ENCODE measurements around the gene RBPMS2.

Gene RBPMS2

DNA sequence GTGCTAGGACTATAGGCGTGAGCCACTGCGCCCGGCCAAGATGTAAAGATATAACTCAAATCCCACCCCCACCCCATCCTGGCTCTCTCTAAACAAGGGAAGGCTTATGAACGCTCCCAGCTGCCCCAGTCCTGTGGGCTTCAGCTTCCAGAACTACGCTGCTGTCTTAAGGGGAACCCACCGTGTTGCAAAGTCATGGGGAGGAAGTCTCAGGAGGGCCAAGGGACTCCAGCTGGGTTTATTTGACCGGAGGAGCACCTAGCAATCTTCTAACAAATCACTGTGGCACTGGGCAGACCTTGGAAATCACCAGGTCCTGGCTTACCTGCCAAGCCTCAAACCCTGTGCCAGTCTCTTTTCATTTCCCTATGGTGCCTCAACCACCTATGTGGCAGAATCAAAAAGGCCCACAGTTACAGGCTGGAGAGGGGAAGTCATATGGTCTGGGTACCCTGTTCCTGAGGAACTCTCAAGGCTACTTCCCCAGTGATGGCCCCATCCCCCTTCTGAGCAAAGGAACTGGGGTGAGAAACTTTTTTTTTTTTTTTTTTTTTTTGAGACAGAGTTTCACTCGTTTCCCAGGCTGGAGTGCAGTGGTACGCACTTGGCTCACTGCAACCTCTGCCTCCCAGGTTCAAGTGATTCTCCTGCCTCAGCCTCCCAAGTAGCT is 83.4 kb downstream of the RBPMS2 start:
- no peak for DNase-seq (ENCODE audit: low spot score)

DNA sequence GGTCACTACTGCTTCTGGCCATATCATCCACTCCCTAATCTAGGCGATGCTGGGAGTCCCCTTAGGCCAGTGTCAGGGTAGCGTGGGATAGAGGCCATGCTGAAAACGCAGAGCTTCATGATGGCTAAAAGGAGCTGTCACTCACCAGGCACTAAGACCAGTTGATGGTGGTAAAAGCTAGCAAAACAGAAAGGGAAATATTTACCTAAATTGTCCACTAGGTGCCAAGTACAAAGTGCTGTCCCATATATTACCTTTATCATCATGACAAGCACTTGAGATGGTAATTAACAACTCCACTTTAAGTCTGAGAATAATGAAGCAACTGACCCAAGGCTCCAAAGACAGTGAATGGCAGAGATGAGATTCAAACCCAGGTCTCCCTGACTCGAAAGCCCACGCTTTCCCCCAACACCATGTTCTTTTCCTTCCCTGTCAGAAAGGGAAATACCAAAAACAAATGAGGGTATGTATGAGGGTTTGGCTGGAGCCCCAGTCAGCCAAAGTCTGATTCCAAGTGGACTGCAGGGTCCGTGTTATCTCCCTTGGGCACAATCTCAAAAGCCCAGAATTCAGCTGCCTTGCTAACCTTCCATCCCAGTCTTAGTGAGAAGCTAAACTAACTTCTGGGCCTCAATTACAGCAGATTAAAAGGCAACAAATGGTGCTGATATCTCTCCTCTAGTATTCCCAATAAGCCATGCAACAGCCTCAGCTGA is 84.7 kb downstream of the RBPMS2 start:
- DNase-seq (ENCODE audit: low spot score): no peak

DNA sequence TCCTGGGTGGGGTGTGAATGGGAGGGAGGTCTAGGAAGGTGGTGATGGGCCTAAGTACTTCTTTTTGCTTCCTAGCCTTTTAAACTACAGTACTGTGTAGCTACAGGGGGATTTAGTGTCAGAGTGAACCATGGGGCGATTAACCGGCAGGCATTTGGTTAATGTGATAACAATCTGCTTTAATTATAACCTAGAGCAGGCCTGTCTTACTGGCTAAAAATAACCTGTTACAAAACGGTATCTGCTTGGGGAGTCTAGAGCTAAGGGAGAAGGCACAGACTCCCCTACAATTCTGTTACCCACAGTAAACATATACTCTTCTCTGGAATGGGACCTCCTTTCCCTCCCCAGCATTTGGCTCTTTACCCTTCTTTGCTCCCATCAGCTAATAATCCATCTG is 85.4 kb downstream of the RBPMS2 start:
- DNase-seq (ENCODE audit: low spot score): no peak
